Trophoblast cell (in vitro differentiated cells and primary cell): ENCODE measurements around the gene HSPA2.
"Not testable (repeated sequence)": the region's sequence is repeated elsewhere in the genome, so short reads cannot be mapped to it uniquely, and the experiment has no call there.

Experiments
- DNase-seq, 2 donors: peaks; one replicate each; pipeline ENCODE4 v3.0.0-alpha.2; 2016
- H2AFZ ChIP-seq: 2 replicates; pipeline ENCODE4 v1.6.1; 2013; ENCODE audit warnings: low read length, moderate library complexity, mild to moderate bottlenecking; ENCODE audit not compliant: insufficient read depth, poor library complexity
- H2AK5ac ChIP-seq: 2 replicates; pipeline ENCODE4 v1.6.1; 2013; ENCODE audit warnings: mild to moderate bottlenecking, low read length
- H2BK120ac ChIP-seq: 2 replicates; pipeline ENCODE4 v1.6.1; 2013; ENCODE audit warnings: low read length, mild to moderate bottlenecking, moderate library complexity; ENCODE audit not compliant: insufficient read depth, poor library complexity
- H2BK12ac ChIP-seq: 2 replicates; pipeline ENCODE4 v1.6.1; 2013; ENCODE audit warnings: mild to moderate bottlenecking, low read length, moderate library complexity
- H2BK5ac ChIP-seq: 2 replicates; pipeline ENCODE4 v1.6.1; 2013; ENCODE audit warnings: low read length, low read depth, moderate library complexity, mild to moderate bottlenecking; ENCODE audit not compliant: poor library complexity
- H3K14ac ChIP-seq: 2 replicates; pipeline ENCODE4 v1.6.1; 2013; ENCODE audit warnings: mild to moderate bottlenecking, low read length
- H3K18ac ChIP-seq: 2 replicates; pipeline ENCODE4 v1.6.1; 2013; ENCODE audit warnings: mild to moderate bottlenecking, low read length
- H3K23ac ChIP-seq: 2 replicates; pipeline ENCODE4 v1.6.1; 2013; ENCODE audit warnings: low read length
- H3K27ac ChIP-seq: 2 replicates; pipeline ENCODE4 v1.5.1; 2013; ENCODE audit warnings: low read depth, mild to moderate bottlenecking, inconsistent platforms, low read length, moderate library complexity
- H3K27me3 ChIP-seq: 2 replicates; pipeline ENCODE4 v1.6.1; 2013; ENCODE audit warnings: inconsistent platforms, mild to moderate bottlenecking, low read length, moderate library complexity; ENCODE audit not compliant: insufficient read depth
- H3K36me3 ChIP-seq, 2 experiments: 1 replicate in 1 of 2; 2 replicates in 1 of 2; pipeline ENCODE4 v1.6.1; 2013; ENCODE audit warnings: low read length in 2 of 2, mild to moderate bottlenecking in 2 of 2, moderate library complexity in 1 of 2; ENCODE audit not compliant: insufficient read depth in 2 of 2, control insufficient read depth in 1 of 2
- H3K4ac ChIP-seq: 2 replicates; pipeline ENCODE4 v1.6.1; 2013; ENCODE audit warnings: low read depth, mild to moderate bottlenecking, low read length, moderate library complexity
- H3K4me1 ChIP-seq, 2 experiments: 1 replicate in 1 of 2; 2 replicates in 1 of 2; pipeline ENCODE4 v1.6.1; 2013; ENCODE audit warnings: low read length in 2 of 2, mild to moderate bottlenecking in 2 of 2, moderate library complexity in 1 of 2; ENCODE audit not compliant: insufficient read depth in 2 of 2, control insufficient read depth in 1 of 2
- H3K4me2 ChIP-seq: 2 replicates; pipeline ENCODE4 v1.6.1; 2013; ENCODE audit warnings: inconsistent platforms, mild to moderate bottlenecking, low read length, moderate library complexity
- H3K4me3 ChIP-seq: 2 replicates; pipeline ENCODE4 v1.5.1; 2013; ENCODE audit warnings: mild to moderate bottlenecking, low read depth, low read length, inconsistent platforms
- H3K79me1 ChIP-seq: one replicate; pipeline ENCODE4 v1.6.1; 2013; ENCODE audit warnings: low read length
- H3K79me2 ChIP-seq: 2 replicates; pipeline ENCODE4 v1.6.1; 2013; ENCODE audit warnings: low read length, mild to moderate bottlenecking; ENCODE audit not compliant: control insufficient read depth, insufficient read depth, poor library complexity
- H3K9ac ChIP-seq: 2 replicates; pipeline ENCODE4 v1.6.1; 2013; ENCODE audit warnings: mild to moderate bottlenecking, low read length
- H3K9me3 ChIP-seq: 2 replicates; pipeline ENCODE4 v1.6.1; 2013; ENCODE audit warnings: low read depth, mild to moderate bottlenecking, control low read depth, inconsistent platforms, low read length; ENCODE audit not compliant: insufficient read depth
- H4K12ac ChIP-seq: 2 replicates; pipeline ENCODE4 v1.6.1; 2013; ENCODE audit warnings: low read depth, mild to moderate bottlenecking, low read length, moderate library complexity
- H4K8ac ChIP-seq: 2 replicates; pipeline ENCODE4 v1.6.1; 2013; ENCODE audit warnings: low read depth, mild to moderate bottlenecking, low read length, moderate library complexity
- H4K91ac ChIP-seq: one replicate; pipeline ENCODE4 v1.6.1; 2013; ENCODE audit warnings: low read depth, mild to moderate bottlenecking, low read length, moderate library complexity
- WGBS: extraction: QIAGEN DNeasy Blood & Tissue Kit; methylation state at CpG from one replicate; pipeline ENCODE4 v1.1.7; 2013; ENCODE audit warnings: missing lambda C conversion rate; ENCODE audit not compliant: insufficient read length, insufficient coverage; ENCODE audit errors: extremely low coverage; 5-methylcytosine and 5-hydroxymethylcytosine counted together

The HSPA2 gene

GRCh38 chr14:64516969-64517368 lies 23.6 kb upstream of the HSPA2 start:
- Histone ChIP-seq H3K9me3 (no peaks in the 10 kb centered on the region), H4K12ac (no peak overlapping the region), H3K79me2 (peaks cover 13% of the 10 kb centered on the region), H3K9ac (no peak overlapping the region), H3K23ac (no peak overlapping the region), H2BK120ac (no peak overlapping the region), H3K4me3 (no peak overlapping the region), H3K4ac (no peak overlapping the region), H3K27me3 (no peaks in the 10 kb centered on the region), H2AFZ (no peak overlapping the region), H3K18ac (no peak overlapping the region), H2AK5ac (no peak overlapping the region), H3K14ac (no peak overlapping the region), H3K27ac (no peak overlapping the region), H2BK12ac (no peak overlapping the region), H3K36me3 (peaks cover 7% of the 10 kb centered on the region in 2 experiments), H4K8ac (no peak overlapping the region), H4K91ac (no peak overlapping the region), H3K79me1 (no peaks in the 10 kb centered on the region), H2BK5ac (no peak overlapping the region), H3K4me1 (no peaks in the 10 kb centered on the region), H3K4me2 (no peak overlapping the region)
- no CpG with 5 or more reads among the region's 1 CpG for WGBS
- DNase-seq: no peak

GRCh38 chr14:64517667-64518066 lies 22.9 kb upstream of the HSPA2 start:
- not testable (repeated sequence) for H3K4me2 ChIP-seq, DNase-seq, H3K18ac ChIP-seq, H3K23ac ChIP-seq, H3K9me3 ChIP-seq, H2BK120ac ChIP-seq, H2AK5ac ChIP-seq, H3K27ac ChIP-seq, H3K4me3 ChIP-seq, H3K79me1 ChIP-seq, H3K14ac ChIP-seq, H4K12ac ChIP-seq, H2BK12ac ChIP-seq, H3K9ac ChIP-seq, H3K27me3 ChIP-seq, H3K4me1 ChIP-seq, H4K91ac ChIP-seq, H3K4ac ChIP-seq, H4K8ac ChIP-seq, H2BK5ac ChIP-seq, H2AFZ ChIP-seq
- Histone ChIP-seq H3K79me2 (peaks cover 13% of the 10 kb centered on the region), H3K36me3 (peaks cover 7 to 12% of the 10 kb centered on the region in 2 experiments)
- WGBS: no CpG with 5 or more reads among the region's 6 CpGs

DNA sequence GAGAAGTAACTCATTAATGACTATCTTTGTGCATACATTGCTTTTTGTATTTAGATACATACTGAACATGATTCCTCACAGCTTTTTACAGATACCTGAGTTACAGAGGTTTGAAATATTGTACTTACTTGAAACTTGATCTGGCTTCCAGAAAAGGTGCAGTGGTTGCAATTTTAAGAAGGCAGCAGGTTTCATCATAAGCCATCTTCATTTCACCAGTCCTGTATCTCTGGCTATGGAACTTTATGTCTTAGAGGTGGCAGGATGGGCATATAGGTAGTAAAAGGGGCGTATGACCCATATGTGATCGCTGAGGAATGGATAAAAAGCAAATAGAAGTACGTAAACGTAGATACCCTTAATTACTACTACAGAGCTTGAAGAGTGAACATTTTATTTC lies 22.3 kb upstream of the HSPA2 start:
- Histone ChIP-seq H4K91ac (no peak overlapping the region), H3K4ac (no peak overlapping the region), H2BK5ac (no peak overlapping the region), H4K8ac (no peak overlapping the region), H3K36me3 (peaks cover 7 to 16% of the 10 kb centered on the region in 2 experiments), H3K4me3 (no peak overlapping the region), H3K9ac (no peak overlapping the region), H2AFZ (no peak overlapping the region), H3K14ac (no peak overlapping the region), H3K18ac (no peak overlapping the region), H3K79me1 (no peaks in the 10 kb centered on the region), H4K12ac (no peak overlapping the region), H2BK12ac (no peak overlapping the region), H3K23ac (no peak overlapping the region), H2AK5ac (no peak overlapping the region), H2BK120ac (no peak overlapping the region), H3K79me2 (peaks cover 13% of the 10 kb centered on the region), H3K4me1 (no peaks in the 10 kb centered on the region), H3K27me3 (no peaks in the 10 kb centered on the region), H3K9me3 (no peaks in the 10 kb centered on the region), H3K4me2 (no peak overlapping the region), H3K27ac (no peak overlapping the region)
- no peak for DNase-seq
- no CpG with 5 or more reads among the region's 4 CpGs for WGBS

DNA sequence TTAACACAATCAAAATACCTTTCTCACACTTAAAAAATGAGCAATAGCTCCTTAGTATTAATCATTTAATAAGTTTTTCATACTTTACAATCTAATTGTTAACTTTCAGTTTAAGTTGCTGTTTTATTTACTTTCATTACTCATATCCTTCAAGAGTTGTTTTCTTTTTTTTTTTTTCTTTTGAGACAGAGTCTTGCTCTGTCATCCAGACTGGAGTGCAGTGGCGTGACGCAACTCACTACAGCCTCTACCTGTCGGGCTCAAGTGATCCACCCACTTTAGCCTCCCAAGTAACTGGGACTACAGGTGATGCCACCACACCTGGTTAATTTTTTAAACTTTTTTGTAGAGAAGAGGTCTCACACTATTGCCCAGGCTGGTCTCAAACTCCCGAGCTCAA lies 19.8 kb upstream of the HSPA2 start:
- no peak overlapping the region for H3K4me3 ChIP-seq
- H3K14ac ChIP-seq: no peak overlapping the region
- H4K8ac ChIP-seq: no peak overlapping the region
- no peak overlapping the region for H2AK5ac ChIP-seq
- no peak overlapping the region for H4K91ac ChIP-seq
- no peaks in the 10 kb centered on the region for H3K4me1 ChIP-seq
- no peaks in the 10 kb centered on the region for H3K79me1 ChIP-seq
- no peak overlapping the region for H4K12ac ChIP-seq
- no peak overlapping the region for H3K9ac ChIP-seq
- no peaks in the 10 kb centered on the region for H3K27me3 ChIP-seq
- H3K36me3 ChIP-seq: peaks cover 7 to 17% of the 10 kb centered on the region in 2 experiments
- no peak overlapping the region for H3K18ac ChIP-seq
- H3K27ac ChIP-seq: peak overlapping the region; percentile 17
- WGBS: no CpG with 5 or more reads among the region's 4 CpGs
- no peak for DNase-seq
- H2AFZ ChIP-seq: no peak overlapping the region
- H2BK12ac ChIP-seq: no peak overlapping the region
- peaks cover 11% of the 10 kb centered on the region for H3K79me2 ChIP-seq
- H3K9me3 ChIP-seq: no peaks in the 10 kb centered on the region
- no peak overlapping the region for H2BK120ac ChIP-seq
- no peak overlapping the region for H2BK5ac ChIP-seq
- H3K4me2 ChIP-seq: no peak overlapping the region
- no peak overlapping the region for H3K4ac ChIP-seq
- no peak overlapping the region for H3K23ac ChIP-seq
